AG04449 (cell line): ENCODE results near the gene MTUS2.

ENCODE experiments used
- CTCF ChIA-PET: fragments of 350-600 bp; formaldehyde crosslinking; extraction: SDS; loops from one replicate; lab custom pipeline; 2021; ENCODE audit warnings: antibody characterized with exemption; lab: Yijun Ruan, JAX
- POLR2A ChIA-PET: fragments of 400-600, 350-600 bp; formaldehyde crosslinking; extraction: SDS; loops from one replicate; lab custom pipeline; 2020; ENCODE audit warnings: antibody characterized with exemption, inconsistent platforms; lab: Yijun Ruan, JAX
- DNase-seq: peaks from one replicate; pipeline ENCODE4 v3.0.0-alpha.2; 2010; ENCODE audit warnings: low read depth, low spot score
- H3K4me3 ChIP-seq: 2 replicates; pipeline ENCODE4 v1.5.1; 2011; ENCODE audit warnings: low read depth, mild to moderate bottlenecking, control low read depth, low read length
- TF ChIP-seq, protein P1 (sequence below): IDR thresholded peaks from one replicate; pipeline ENCODE4 v1.5.1; 2011; ENCODE audit warnings: mild to moderate bottlenecking, moderate library complexity, low read length, control low read depth, inconsistent platforms; ENCODE audit not compliant: insufficient read depth; ENCODE audit errors: missing control alignments

Gene MTUS2

DNA sequence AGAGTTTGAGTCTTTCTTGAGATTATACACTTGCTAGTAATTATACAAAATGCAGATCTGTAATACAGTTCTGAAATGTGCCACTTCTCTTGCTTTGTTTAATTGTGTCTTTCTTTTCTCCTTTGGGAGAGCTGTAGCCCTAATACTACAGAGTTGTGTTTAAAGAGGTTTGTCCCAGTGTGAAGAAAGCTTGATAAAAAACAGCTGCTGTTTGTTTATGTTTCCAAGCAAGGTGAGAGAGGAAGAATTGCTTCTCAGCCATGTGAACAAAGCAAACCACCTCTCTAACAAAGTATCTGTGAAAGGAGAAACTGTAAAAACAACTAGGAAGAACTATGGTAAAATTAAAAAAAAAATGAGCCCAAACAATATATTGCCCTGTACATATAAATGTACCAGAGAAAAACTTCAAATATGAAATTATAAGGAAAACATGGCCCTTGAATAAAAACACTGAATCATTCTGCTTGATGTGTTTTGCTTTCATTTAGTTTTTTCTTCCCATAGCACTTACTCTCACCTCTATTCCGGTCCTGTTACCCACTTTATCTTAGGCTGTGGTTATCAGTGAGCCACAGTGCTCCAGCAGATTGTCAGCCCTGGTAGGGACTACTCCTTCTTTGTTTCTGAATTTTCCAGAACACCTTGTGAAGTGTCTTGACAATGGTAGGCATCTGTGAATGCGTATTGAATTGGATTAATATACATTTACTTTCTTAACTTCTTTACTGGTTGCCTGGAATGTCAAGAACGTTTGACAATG is 257.1 kb downstream of the MTUS2 start:
- POLR2A ChIA-PET = no interaction called here
- TF ChIP-seq, protein P1, sequence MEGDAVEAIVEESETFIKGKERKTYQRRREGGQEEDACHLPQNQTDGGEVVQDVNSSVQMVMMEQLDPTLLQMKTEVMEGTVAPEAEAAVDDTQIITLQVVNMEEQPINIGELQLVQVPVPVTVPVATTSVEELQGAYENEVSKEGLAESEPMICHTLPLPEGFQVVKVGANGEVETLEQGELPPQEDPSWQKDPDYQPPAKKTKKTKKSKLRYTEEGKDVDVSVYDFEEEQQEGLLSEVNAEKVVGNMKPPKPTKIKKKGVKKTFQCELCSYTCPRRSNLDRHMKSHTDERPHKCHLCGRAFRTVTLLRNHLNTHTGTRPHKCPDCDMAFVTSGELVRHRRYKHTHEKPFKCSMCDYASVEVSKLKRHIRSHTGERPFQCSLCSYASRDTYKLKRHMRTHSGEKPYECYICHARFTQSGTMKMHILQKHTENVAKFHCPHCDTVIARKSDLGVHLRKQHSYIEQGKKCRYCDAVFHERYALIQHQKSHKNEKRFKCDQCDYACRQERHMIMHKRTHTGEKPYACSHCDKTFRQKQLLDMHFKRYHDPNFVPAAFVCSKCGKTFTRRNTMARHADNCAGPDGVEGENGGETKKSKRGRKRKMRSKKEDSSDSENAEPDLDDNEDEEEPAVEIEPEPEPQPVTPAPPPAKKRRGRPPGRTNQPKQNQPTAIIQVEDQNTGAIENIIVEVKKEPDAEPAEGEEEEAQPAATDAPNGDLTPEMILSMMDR = no peak
- CTCF ChIA-PET = no interaction called here

GRCh38 chr13:29081036-29081435 is 260.9 kb downstream of the MTUS2 start:
- no peak for DNase-seq
- ChIA-PET POLR2A (no interaction called here), CTCF (no interaction called here)
- no peak overlapping the region for H3K4me3 ChIP-seq
- TF ChIP-seq, protein P1 = no peak

More for the DNA sequence above, 257.1 kb downstream of the MTUS2 start:
- DNase-seq = no peak
- H3K4me3 ChIP-seq = no peak overlapping the region

GRCh38 chr13:29081697-29082440 is 261.7 kb downstream of the MTUS2 start:
- POLR2A ChIA-PET = no interaction called here
- TF ChIP-seq, protein P1 = no peak
- DNase-seq = no peak
- CTCF ChIA-PET = no interaction called here
- no peak overlapping the region for H3K4me3 ChIP-seq

DNA sequence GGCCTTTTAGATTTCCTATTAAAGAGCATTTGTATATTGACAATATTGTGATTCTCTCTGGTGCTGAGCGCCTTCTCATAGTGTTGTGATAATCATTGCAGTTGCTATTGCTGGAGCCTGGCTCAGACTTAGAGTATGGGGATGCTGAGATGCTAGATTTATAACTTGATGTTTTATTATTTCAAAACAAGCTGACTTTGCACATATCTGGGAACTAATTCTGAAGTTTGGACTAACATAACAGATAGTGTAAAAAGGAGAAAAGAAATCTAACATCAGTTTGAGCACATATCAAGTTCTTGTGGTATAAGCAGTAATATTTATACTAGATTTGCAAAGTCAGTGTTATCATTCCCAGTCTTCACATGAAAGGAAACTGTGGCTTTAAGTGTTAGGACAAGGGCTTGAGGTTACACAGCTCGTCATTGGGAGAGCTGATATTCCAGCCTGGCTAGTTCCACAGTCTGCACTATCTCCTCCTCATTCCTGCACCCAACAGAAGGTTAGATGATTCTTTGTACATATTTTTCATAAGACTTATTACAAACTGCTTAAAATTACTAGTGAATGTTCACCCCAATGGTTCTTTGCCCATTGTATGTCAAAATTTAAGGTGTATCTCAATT is 279.8 kb downstream of the MTUS2 start:
- DNase-seq = no peak
- TF ChIP-seq, protein P1 = no peak
- POLR2A ChIA-PET = no interaction called here
- H3K4me3 ChIP-seq = no peak overlapping the region
- CTCF ChIA-PET = no interaction called here

- H3K4me3 ChIP-seq = no peak overlapping the region
- ChIA-PET POLR2A (no interaction called here), CTCF (no interaction called here)
- TF ChIP-seq, protein P1 = no peak
- DNase-seq = no peak
Observed at GRCh38 chr13:29100758-29101157, 280.6 kb downstream of the MTUS2 start.

DNA sequence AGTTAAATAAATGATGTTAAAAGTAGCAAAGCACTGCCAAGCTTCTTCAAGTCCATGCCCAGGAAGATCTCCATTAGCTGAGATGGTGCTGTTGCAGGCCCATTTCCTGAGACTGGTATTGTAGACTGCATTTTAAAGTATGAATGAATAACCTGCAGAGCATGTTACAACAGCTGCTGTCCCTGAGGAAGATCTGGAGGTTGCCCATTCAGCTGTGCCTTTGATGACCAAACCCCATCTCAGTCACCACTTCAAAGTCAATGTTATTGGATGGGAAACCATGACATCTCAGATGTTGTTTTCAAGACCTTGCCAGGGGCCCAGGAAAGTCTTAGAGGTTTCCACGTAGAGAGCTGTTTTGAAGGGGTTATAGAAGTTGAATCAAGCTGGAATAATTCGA is 281.3 kb downstream of the MTUS2 start:
- ChIA-PET CTCF (no interaction called here), POLR2A (no interaction called here)
- TF ChIP-seq, protein P1 = no peak
- DNase-seq = no peak
- H3K4me3 ChIP-seq = no peak overlapping the region
